GM18498 (cell line): Measurements from ENCODE around the gene RPL22L1.
"Not testable (repeated sequence)": the region's sequence is repeated elsewhere in the genome, so short reads cannot be mapped to it uniquely, and the experiment has no call there.

ENCODE experiments used
- ATAC-seq: cut with Tn5 transposase; IDR thresholded peaks from one replicate; pipeline ENCODE4 v1.9.1; 2021; ENCODE audit warnings: mild to moderate bottlenecking, moderate library complexity; ENCODE audit not compliant: unreplicated experiment

Gene RPL22L1

GRCh38 chr3:170869645-170870593 is at the start of gene RPL22L1:
Gene RPL22L1, minus strand, starts transcription at chr3:170870195. Its CDS starts 28 bp downstream, at chr3:170870167.
- ATAC-seq: peak; percentile 97

GRCh38 chr3:170918715-170919114 is 48.7 kb upstream of the RPL22L1 start:
- no peak for ATAC-seq

GRCh38 chr3:170914690-170915089 is 44.7 kb upstream of the RPL22L1 start:
- no peak for ATAC-seq

GRCh38 chr3:170914212-170914611 is 44.2 kb upstream of the RPL22L1 start:
- no peak for ATAC-seq

- ATAC-seq: no peak
These were observed 41.1 kb upstream of the RPL22L1 start for GRCh38 chr3:170911051-170911450.

GRCh38 chr3:170910542-170910941 is 40.5 kb upstream of the RPL22L1 start:
- no peak for ATAC-seq

GRCh38 chr3:170909129-170909903 is 39.3 kb upstream of the RPL22L1 start:
- no peak for ATAC-seq

- ATAC-seq: peak; percentile 95
These were observed 38.5 kb upstream of the RPL22L1 start, which contains the start of gene EIF5A2 for GRCh38 chr3:170908235-170909116. Gene EIF5A2, minus strand, starts transcription at chr3:170908637. Its CDS starts 831 bp downstream, at chr3:170907806.

- no peak for ATAC-seq
These were observed 37.7 kb upstream of the RPL22L1 start for GRCh38 chr3:170907637-170908234.

GRCh38 chr3:170905862-170906261 is 35.9 kb upstream of the RPL22L1 start:
- ATAC-seq: no peak

- no peak for ATAC-seq
These were observed 33.1 kb upstream of the RPL22L1 start for GRCh38 chr3:170903123-170903522.

GRCh38 chr3:170899455-170899854 is 29.5 kb upstream of the RPL22L1 start:
- ATAC-seq: no peak

- no peak for ATAC-seq
These were observed 28.0 kb upstream of the RPL22L1 start for GRCh38 chr3:170897978-170898377.

GRCh38 chr3:170897199-170897598 is 27.2 kb upstream of the RPL22L1 start:
- not testable (repeated sequence) for ATAC-seq

- no peak for ATAC-seq
These were observed 26.8 kb upstream of the RPL22L1 start for GRCh38 chr3:170896781-170897180.

GRCh38 chr3:170896333-170896732 is 26.3 kb upstream of the RPL22L1 start:
- ATAC-seq: not testable (repeated sequence)

- ATAC-seq: no peak
These were observed 23.9 kb upstream of the RPL22L1 start for GRCh38 chr3:170893895-170894294.

GRCh38 chr3:170889630-170890029 is 19.6 kb upstream of the RPL22L1 start:
- no peak for ATAC-seq

GRCh38 chr3:170889132-170889531 is 19.1 kb upstream of the RPL22L1 start:
- no peak for ATAC-seq
